Brain pericyte (primary cell): ENCODE results near the gene KIRREL3.

Experiments
- DNase-seq: peaks from one replicate; pipeline ENCODE4 v3.0.0-alpha.2; 2012; ENCODE audit warnings: low read depth, low spot score

The KIRREL3 gene

GRCh38 chr11:127000291-127000968, at the start of gene KIRREL3:
Gene KIRREL3, minus strand, starts transcription at chr11:127000770.
- DNase-seq = no peak

GRCh38 chr11:127050186-127050585, 49.6 kb upstream of the KIRREL3 start:
- no peak for DNase-seq

DNA sequence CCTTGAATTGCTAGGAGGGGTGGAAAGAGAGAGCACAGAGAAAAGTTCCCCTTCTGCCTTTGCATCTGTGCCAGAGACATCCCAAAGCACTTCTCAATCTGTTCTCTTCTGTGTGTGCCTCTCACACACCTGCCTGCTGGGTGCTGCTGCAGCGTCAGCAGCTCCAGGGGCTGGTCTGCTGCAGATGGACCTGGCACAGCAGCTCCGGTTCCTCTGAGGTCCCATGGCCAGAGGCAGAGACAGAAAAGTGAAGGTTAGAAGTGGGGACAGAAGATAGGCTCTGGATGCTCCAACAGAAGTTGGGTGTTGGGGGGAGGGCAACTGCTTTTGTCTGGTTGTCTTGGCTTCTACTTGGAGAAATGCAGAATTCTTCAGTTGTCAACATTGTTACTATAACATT, 48.9 kb upstream of the KIRREL3 start:
- no peak for DNase-seq

DNA sequence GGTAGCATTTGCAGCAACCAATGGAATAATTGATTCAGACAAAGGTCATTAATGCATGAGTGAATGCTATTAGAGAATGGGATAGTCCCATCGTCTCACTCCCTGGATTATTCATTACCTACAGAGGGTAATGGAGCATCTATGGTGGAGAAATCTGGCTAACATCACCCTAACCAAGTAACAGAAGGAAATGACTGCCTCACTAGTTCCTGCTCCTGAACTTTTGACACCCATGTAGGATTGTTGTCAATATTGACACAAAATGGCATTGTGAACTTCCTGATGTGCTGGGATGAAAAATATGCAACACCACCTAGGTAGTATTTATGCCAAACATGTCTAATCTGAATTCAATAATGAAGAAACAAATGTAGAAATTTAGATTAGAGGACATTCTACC, 44.0 kb upstream of the KIRREL3 start:
- DNase-seq = no peak

DNA sequence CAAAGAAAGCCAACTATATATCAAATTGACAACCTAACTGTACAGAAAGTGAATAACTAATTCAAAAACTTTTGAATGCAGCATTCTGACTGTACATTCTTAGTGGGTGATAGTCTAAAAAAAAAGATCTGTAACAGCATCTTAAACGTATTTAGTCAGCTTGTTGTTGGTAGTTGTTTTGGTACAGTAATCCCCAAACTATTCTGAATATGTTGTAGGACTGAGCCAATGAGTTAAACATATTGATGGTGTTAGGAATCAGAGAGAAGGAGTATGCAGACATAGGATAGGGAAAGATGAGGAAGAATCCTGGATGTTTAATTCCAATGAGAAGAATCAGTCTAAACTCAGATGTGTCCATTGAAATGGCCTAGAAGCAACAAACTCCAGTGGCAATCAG, 41.9 kb upstream of the KIRREL3 start:
- DNase-seq = no peak

GRCh38 chr11:127039591-127039990, 39.0 kb upstream of the KIRREL3 start:
- DNase-seq = no peak

DNA sequence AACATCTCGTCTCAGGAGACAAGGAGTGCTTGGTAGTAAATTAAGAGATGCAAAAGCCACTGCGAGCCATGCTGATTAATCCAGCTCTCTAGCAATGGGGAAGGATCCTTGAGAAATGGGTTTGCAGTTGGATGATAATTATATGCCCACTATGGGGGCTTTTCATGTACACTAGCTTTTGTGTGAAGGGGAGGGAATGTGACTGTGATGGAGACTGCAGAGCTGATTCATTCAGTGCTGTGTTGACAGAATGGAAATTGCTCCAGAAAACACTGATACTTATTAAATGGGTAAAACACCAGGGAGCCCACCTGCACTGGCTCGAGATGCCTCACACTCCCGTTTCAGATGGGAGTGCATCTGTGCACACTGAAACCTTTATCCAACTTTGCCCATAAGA, 37.0 kb upstream of the KIRREL3 start:
- DNase-seq = no peak

- DNase-seq = no peak
Observed at GRCh38 chr11:127037001-127037400, 36.4 kb upstream of the KIRREL3 start.

GRCh38 chr11:127035824-127036223, 35.3 kb upstream of the KIRREL3 start:
- DNase-seq = no peak

GRCh38 chr11:127034973-127035372, 34.4 kb upstream of the KIRREL3 start:
- DNase-seq = no peak

- DNase-seq = no peak
Observed at GRCh38 chr11:127028648-127029047, 28.1 kb upstream of the KIRREL3 start.

DNA sequence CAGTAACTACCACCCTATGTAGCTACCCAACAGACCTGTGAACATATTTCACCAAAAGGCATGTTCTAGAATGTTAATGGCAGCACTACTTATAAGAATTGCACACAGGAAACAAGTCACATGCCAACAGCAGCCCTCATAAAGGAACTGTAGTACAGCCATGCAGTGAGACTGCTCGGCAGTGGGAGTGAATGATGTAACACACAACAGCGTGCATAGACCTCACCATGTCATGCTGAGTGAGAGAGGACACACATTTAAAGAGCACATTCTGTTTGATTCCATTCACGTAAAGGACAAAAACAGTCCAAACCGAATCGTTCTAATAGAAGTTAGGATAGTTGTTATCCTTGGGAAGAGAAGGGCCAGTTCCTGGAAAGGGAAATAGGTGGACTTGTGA, 27.2 kb upstream of the KIRREL3 start:
- DNase-seq = no peak

- DNase-seq = no peak
Observed at GRCh38 chr11:127027000-127027399, 26.4 kb upstream of the KIRREL3 start.

GRCh38 chr11:127023991-127024390, 23.4 kb upstream of the KIRREL3 start:
- DNase-seq = no peak

DNA sequence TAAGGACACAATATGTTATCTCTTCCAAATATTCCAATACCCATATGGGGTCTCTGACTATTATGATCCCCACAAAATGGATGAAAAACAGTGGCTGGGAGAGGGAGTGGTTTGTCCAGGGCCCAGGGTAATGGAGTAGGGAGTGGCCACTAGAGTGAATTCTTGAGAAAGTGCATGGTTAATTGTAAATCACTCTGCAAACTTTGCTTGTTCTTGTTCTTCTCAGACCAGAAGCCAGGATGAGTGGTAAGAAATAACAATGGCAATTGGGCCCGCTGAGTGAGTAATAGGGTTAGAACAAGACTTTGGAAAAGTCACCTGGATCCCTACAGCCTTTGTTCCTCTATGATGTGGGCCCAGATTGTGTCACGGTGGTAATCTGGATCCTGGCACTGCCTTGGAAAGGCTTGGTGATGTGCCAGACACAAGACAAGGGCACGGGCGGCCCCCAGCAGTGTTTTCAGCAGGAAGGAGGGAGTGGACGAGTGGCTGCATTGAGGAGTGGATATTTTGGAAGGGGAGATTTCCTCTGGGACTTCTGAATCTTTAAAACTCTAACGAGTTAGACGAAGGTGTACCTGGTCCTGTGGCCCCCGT, 18.2 kb upstream of the KIRREL3 start:
- DNase-seq = no peak

DNA sequence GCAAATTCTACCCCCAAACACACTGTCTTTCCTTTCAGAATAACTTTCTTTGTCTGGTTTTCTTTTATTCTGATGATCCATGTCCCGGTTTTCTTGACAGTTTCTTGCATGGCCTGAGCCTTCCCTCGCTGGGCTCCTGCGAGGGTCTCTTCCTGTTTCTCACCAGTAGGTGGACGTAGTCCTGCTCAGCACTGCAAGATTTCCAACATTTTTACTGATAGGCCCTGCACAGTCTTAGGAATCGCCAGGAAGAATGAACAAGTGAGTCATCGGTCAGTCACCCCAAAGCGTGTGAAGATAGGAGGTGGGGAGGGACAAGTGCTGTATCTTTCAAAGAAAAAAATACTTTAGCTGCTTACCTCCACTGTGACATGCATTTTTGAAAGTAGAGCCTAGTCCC, 16.9 kb upstream of the KIRREL3 start:
- no peak for DNase-seq

DNA sequence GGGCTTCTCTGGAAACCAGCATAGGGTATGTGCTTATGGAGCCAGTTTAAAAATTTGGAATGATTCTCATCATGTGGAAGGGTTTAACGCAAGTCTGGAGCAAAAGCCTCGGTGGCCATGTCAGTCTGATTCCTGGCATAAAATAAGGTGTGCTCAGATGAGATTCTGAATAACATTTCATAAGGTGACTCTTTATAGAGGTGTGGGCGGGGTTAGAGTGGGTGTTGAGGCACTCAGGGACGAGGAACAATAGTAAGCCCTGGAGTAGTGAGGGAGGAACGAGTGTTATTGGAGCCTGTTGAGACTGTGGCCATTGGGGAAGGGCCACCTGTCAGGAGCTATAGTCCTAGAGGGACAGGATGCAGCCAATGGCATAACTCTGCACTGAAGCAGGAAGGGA, 13.0 kb upstream of the KIRREL3 start:
- DNase-seq = no peak

DNA sequence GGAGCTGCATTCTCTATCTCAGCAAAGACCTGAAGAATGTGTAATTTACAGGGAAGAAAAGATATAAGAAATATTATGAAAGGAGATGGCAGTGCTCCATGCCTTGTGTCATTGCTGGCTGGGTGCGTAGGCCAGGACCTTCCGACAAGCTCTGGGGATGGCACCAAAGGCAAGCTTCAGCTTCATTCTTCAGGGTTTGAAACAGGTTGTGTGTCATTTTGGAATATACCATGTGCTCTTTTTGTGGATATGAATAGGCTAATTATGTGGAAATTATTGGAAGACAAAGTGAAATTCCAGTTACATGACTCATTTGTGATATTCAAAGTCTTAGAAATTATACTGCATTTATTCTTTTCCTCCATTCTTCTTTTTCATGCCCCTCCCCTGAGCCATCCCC, 5.7 kb upstream of the KIRREL3 start:
- DNase-seq = no peak

DNA sequence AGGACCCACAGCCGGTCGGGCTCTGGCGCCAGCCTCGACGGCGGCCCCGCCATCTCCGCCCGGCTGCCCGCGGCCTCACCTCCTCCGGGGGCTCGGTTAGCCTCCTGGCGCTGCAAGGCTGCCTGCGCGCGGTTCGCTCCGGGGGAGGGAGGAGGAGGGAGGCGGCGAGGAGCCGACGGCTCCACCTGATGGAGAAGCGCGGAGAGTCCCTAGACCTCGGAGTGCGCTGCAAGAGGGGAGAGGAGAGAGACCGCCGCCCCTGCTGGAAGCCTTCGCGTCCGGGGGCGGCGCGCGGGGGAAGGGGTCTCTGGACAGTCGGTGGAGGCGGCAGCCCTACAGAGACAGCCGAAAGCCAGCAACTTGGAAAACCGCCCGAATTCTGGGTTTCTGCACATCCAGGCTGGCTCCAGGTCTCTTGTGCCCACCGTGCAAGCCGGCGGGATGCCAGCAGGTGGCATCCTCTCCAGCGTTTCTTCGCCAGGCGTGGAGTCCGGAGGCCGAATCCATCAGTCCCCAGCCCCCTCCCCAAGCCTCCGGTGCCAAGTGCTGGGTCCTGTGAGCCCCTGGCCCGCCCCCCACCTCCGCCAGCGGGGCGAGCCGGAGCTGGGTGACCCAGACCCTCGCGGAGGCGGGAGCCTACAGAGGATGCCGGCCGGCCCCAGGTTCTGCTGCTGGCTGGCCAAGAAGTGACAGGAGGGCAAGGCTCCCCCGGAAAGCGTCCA, 2.9 kb upstream of the KIRREL3 start:
- DNase-seq = no peak

DNA sequence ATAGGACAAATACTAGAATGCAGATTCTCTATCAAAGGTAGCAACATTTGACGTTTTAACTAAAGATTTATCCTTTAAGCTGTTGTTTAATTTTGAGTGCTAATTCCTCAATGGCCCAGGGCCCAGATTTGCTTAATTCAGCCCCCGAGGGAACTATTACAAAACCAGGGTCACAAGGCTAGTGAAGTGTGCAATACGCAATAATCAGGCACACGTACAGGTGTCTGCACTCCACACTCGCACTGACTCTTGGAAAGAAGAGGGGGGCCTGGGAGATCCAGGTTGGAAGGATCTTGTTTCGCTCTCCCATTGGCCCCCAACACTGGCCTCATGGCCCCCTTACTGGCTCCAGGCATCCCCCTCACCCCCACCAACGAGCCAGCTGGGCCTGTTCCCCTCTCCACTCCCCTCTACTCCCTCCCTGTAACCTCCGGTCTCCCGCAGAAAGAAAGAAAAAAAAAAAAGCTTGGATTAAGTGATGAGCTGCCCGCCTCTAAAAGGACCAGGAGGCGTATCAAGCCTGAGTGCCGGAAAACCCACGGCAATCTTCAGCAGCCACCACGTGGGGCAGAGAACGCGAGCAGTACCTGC, 2.2 kb upstream of the KIRREL3 start:
- no peak for DNase-seq

GRCh38 chr11:127000981-127001380, 411 bp upstream of the KIRREL3 start:
- DNase-seq = no peak

- DNase-seq = no peak
Observed at GRCh38 chr11:126999366-126999765, 1.2 kb downstream of the KIRREL3 start.

DNA sequence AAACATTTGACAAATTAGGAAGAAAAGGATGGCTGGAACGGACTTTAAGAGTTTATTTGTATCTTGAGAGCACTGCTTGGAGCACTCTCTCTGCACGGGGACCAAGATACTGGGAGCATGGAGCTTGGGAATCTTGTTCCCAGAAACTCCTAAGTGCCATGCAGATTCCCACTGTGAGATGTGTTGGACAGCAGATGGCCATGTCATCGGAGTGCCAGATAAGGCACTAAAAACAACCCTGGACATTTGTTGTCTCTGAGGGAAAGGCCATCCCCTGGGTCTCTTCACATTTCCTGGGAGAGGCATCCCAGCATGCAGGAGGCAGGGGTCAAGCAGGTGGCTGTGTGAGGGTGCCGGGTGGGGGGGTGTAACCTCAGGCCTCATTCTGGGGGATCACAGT, 2.9 kb downstream of the KIRREL3 start:
- no peak for DNase-seq
